ENCODE results near the gene SSTR5.

- TF ChIP-seq EZH2phosphoT487 (IDR thresholded peaks at IDR 0.05; ENCODE audit: low read length) (no peak), CTCF (IDR thresholded peaks at IDR 0.05; ENCODE audit: low read length) (no peak)
Observed at GRCh38 chr16:1080801-1081733, 8.5 kb downstream of the SSTR5 start.
